ENCODE measurements around the gene PPHLN1. TPM values are rescaled to one million over a fixed set of nuclear protein-coding genes. Genes with fewer than 3 reads are reported as not detected.

PPHLN1 gene
- total RNA-seq, 1 experiment from 2014 or later: 87.6 TPM

GRCh38 chr12:42373669-42374068 is 47.7 kb downstream of the PPHLN1 start:
- intact Hi-C loops (cut with micrococcal nuclease; ENCODE audit: unreplicated experiment): loop anchor here (2.0 kb wide), 1 partner anchor 135 kb away; the partner anchor contains the start of gene YAF2
- H3K9me3 ChIP-seq: no peaks in the 10 kb centered on the region
- TF ChIP-seq CTCF (IDR thresholded peaks at IDR 0.05; ENCODE audit: insufficient read depth in 1 of 2, low read depth in 1 of 2, low read length in 1 of 2, severe bottlenecking in 1 of 2, unreplicated experiment in 1 of 2): no peak

GRCh38 chr12:42380733-42381132 is 54.8 kb downstream of the PPHLN1 start:
- ChIA-PET CTCF (no interaction called here), POLR2A (no interaction called here)
- intact Hi-C loops (cut with micrococcal nuclease; ENCODE audit: unreplicated experiment): no loop called here
- no peak for TF ChIP-seq CTCF (IDR thresholded peaks at IDR 0.05; ENCODE audit: insufficient read depth in 1 of 2, low read depth in 1 of 2, low read length in 1 of 2, severe bottlenecking in 1 of 2, unreplicated experiment in 1 of 2)
- Histone ChIP-seq H3K36me3 (ENCODE audit: control insufficient read depth, insufficient read depth, low read length) (no peaks in the 10 kb centered on the region; the same call in 1 of the 2 replicates), H3K4me1 (no peaks in the 10 kb centered on the region), H3K4me3 (ENCODE audit: low read depth, low read length) (no peak overlapping the region), H3K27me3 (replicated peaks; ENCODE audit: control insufficient read depth, insufficient read depth, low read length) (no peaks in the 10 kb centered on the region), H3K9me3 (no peaks in the 10 kb centered on the region)
- H3K9me3 Mint-ChIP-seq (ENCODE audit: unreplicated experiment): no peaks in the 10 kb centered on the region
- H3K36me3 Mint-ChIP-seq (ENCODE audit: insufficient read depth, unreplicated experiment): peaks cover 13% of the 10 kb centered on the region
- no peaks in the 10 kb centered on the region for H3K27me3 Mint-ChIP-seq (ENCODE audit: insufficient read depth, unreplicated experiment)
- no TSS peak for BruUV-seq (replicated peaks)
- H3K4me3 Mint-ChIP-seq (ENCODE audit: unreplicated experiment): no peak overlapping the region
- H3K27ac Mint-ChIP-seq (ENCODE audit: unreplicated experiment): no peak overlapping the region
- DNase-seq: no peak
- H3K4me1 Mint-ChIP-seq (ENCODE audit: low read depth, unreplicated experiment): no peaks in the 10 kb centered on the region

More at GRCh38 chr12:42373669-42374068, 47.7 kb downstream of the PPHLN1 start:
- Mint-ChIP-seq H3K4me1 (ENCODE audit: low read depth, unreplicated experiment) (peaks cover 15% of the 10 kb centered on the region), H3K27me3 (ENCODE audit: insufficient read depth, unreplicated experiment) (no peaks in the 10 kb centered on the region), H3K27ac (ENCODE audit: unreplicated experiment) (no peak overlapping the region), H3K4me3 (ENCODE audit: unreplicated experiment) (no peak overlapping the region), H3K36me3 (ENCODE audit: insufficient read depth, unreplicated experiment) (peaks cover 19% of the 10 kb centered on the region), H3K9me3 (ENCODE audit: unreplicated experiment) (no peaks in the 10 kb centered on the region)
- no peaks in the 10 kb centered on the region for H3K27me3 ChIP-seq (replicated peaks; ENCODE audit: control insufficient read depth, insufficient read depth, low read length)
- POLR2A ChIA-PET: no interaction called here
- CTCF ChIA-PET: no interaction called here
- no peaks in the 10 kb centered on the region for H3K4me1 ChIP-seq
- no peak overlapping the region for H3K4me3 ChIP-seq (ENCODE audit: low read depth, low read length)
- BruUV-seq (replicated peaks): no TSS peak
- no peaks in the 10 kb centered on the region; the same call in 1 of the 2 replicates for H3K36me3 ChIP-seq (ENCODE audit: control insufficient read depth, insufficient read depth, low read length)
- no peak for DNase-seq

- no peak for DNase-seq
- CTCF ChIA-PET: no interaction called here
- BruUV-seq (replicated peaks): no TSS peak
Observed at GRCh38 chr12:42382013-42382696, 56.2 kb downstream of the PPHLN1 start.

More at GRCh38 chr12:42382013-42382696, 56.2 kb downstream of the PPHLN1 start:
- H3K27me3 Mint-ChIP-seq (ENCODE audit: insufficient read depth, unreplicated experiment): no peaks in the 10 kb centered on the region
- no peaks in the 10 kb centered on the region for H3K9me3 ChIP-seq
- H3K36me3 Mint-ChIP-seq (ENCODE audit: insufficient read depth, unreplicated experiment): peaks cover 6% of the 10 kb centered on the region
- intact Hi-C loops (cut with micrococcal nuclease; ENCODE audit: unreplicated experiment): no loop called here
- TF ChIP-seq CTCF (IDR thresholded peaks at IDR 0.05; ENCODE audit: insufficient read depth in 1 of 2, low read depth in 1 of 2, low read length in 1 of 2, severe bottlenecking in 1 of 2, unreplicated experiment in 1 of 2): no peak
- no peaks in the 10 kb centered on the region; the same call in 1 of the 2 replicates for H3K36me3 ChIP-seq (ENCODE audit: control insufficient read depth, insufficient read depth, low read length)
- H3K27me3 ChIP-seq (replicated peaks; ENCODE audit: control insufficient read depth, insufficient read depth, low read length): no peaks in the 10 kb centered on the region
- POLR2A ChIA-PET: no interaction called here
- no peak overlapping the region for H3K27ac Mint-ChIP-seq (ENCODE audit: unreplicated experiment)
- H3K4me3 ChIP-seq (ENCODE audit: low read depth, low read length): no peak overlapping the region
- H3K4me3 Mint-ChIP-seq (ENCODE audit: unreplicated experiment): no peak overlapping the region
- H3K4me1 Mint-ChIP-seq (ENCODE audit: low read depth, unreplicated experiment): peaks cover 6% of the 10 kb centered on the region
- 0 out of 2 replicates have a peak, but pooled peaks cover 7% of the 10 kb centered on the region for H3K4me1 ChIP-seq
- H3K9me3 Mint-ChIP-seq (ENCODE audit: unreplicated experiment): no peaks in the 10 kb centered on the region
